ENCODE data around the gene SARDH. TPM values are rescaled to one million over a fixed set of nuclear protein-coding genes. Genes with fewer than 3 reads are reported as not detected.

SARDH gene
- total and polyA plus RNA-seq, 2 of the 13 experiments (the other 11 are each of a cell fraction or from before 2014, with no cell fraction given), result 11.6 to 34.9 TPM

- 92% methylated on average over 7 of the region's 15 CpGs for WGBS (ENCODE audit: low lambda C conversion rate)
- ChIA-PET CTCF (ENCODE audit: low intra/inter-chr PET ratio, low total read pairs) (no interaction called here), POLR2A (no interaction called here)
- Histone ChIP-seq H3K9me3 (ENCODE audit: low read length) (0 out of 2 replicates have a peak, but pooled peaks cover 5% of the 10 kb centered on the region), H3K27ac (ENCODE audit: extremely low read length, insufficient read depth, low read length) (no peak overlapping the region), H3K36me3 (replicated peaks in 1 of 2; ENCODE audit: control insufficient read depth in 1 of 2, insufficient read depth in 2 of 2, low read length in 2 of 2) (peaks cover 38 to 72% of the 10 kb centered on the region in 2 experiments; a peak in 4 of 5 replicates), H3K27me3 (ENCODE audit: control insufficient read depth in 1 of 2, insufficient read depth in 2 of 2, low read length in 2 of 2) (no peaks in the 10 kb centered on the region), H3K9ac (ENCODE audit: insufficient read depth, low read depth, low read length) (no peak overlapping the region), H3K4me3 (replicated peaks in 1 of 3; ENCODE audit: insufficient read depth in 1 of 3, low read depth in 2 of 3, low read length in 3 of 3) (no peak overlapping the region), H2AFZ (ENCODE audit: low read length) (no peak overlapping the region), H3K4me2 (ENCODE audit: low read depth, low read length) (no peak overlapping the region), H4K20me1 (ENCODE audit: insufficient read depth, low read length) (no peaks in the 10 kb centered on the region; the same call in 1 of the 2 replicates), H3K4me1 (ENCODE audit: insufficient read depth, low read length) (no peaks in the 10 kb centered on the region), H3K79me2 (ENCODE audit: insufficient read depth, low read length) (no peaks in the 10 kb centered on the region)
- TF ChIP-seq ZNF589 (CRISPR knock-in tag; conservative IDR thresholded peaks at IDR 0.05), result no peak
- no peak for TF ChIP-seq ZNF3 (CRISPR knock-in tag; IDR thresholded peaks at IDR 0.05)
- TF ChIP-seq ZMAT5 (CRISPR knock-in tag; IDR thresholded peaks at IDR 0.05; ENCODE audit: borderline replicate concordance, low read depth), result no peak
- no peak for TF ChIP-seq NCOA1 (CRISPR knock-in tag; IDR thresholded peaks at IDR 0.05)
- TF ChIP-seq ESRRA (CRISPR knock-in tag; IDR thresholded peaks at IDR 0.05; ENCODE audit: low read depth), result no peak
- TF ChIP-seq AGO2 (optimal IDR thresholded peaks at IDR 0.05; ENCODE audit: low read depth, low read length), result peak; percentile 17
- TF ChIP-seq ZFP90 (CRISPR knock-in tag; IDR thresholded peaks at IDR 0.05; ENCODE audit: borderline replicate concordance), result no peak
- TF ChIP-seq ZNF687 (CRISPR knock-in tag; IDR thresholded peaks at IDR 0.05), result no peak
- TF ChIP-seq SALL1 (CRISPR knock-in tag; IDR thresholded peaks at IDR 0.05), result no peak
- intact Hi-C loops (cut with micrococcal nuclease; ENCODE audit: unreplicated experiment) (no loop called here), in situ Hi-C loops (cut with HindIII; ENCODE audit: extremely low pct_ligation_motif_present, low pct_unique_long_range_greater_than_20kb) (no loop called here)
- DNase-seq (ENCODE audit: low spot score), result no peak
- BruUV-seq (replicated peaks), result no TSS peak
- ATAC-seq, result no peak
- no peak for FAIRE-seq
Observed at GRCh38 chr9:133777068-133777791, 39.1 kb upstream of the SARDH start.
